Right atrium auricular region (tissue), 2 donors: Measurements from ENCODE around the gene PCED1B. TPM values are rescaled to one million over a fixed set of nuclear protein-coding genes. Genes with fewer than 3 reads are reported as not detected.

ENCODE experiments used
- DNase-seq: peaks from one replicate; pipeline ENCODE4 v3.0.0-alpha.2; 2019; ENCODE audit warnings: low spot score
- H3K27ac ChIP-seq, 2 donors: fragments of 200-600 bp; sonication (generic); 1 replicate in 1 of 2; 2 replicates in 1 of 2; pipeline ENCODE4 v1.5.1; 2016 to 2019
- H3K27me3 ChIP-seq, 2 donors: fragments of 200-600 bp; sonication (generic); one replicate each; pipeline versions ENCODE4 v1.5.1 to v1.6.0; 2017 to 2019
- H3K36me3 ChIP-seq: fragments of 200-600 bp; sonication (generic); one replicate; pipeline ENCODE4 v1.5.1; 2016
- H3K4me1 ChIP-seq, 2 donors: fragments of 200-600 bp; sonication (generic); one replicate each; pipeline versions ENCODE4 v1.5.1 to v1.6.0; 2017 to 2019
- H3K4me3 ChIP-seq, 2 donors: fragments of 200-600 bp; sonication (generic); 1 replicate in 1 of 2; 2 replicates in 1 of 2; pipeline ENCODE4 v1.5.1; 2017 to 2019; ENCODE audit warnings: mild to moderate bottlenecking in 1 of 2, moderate library complexity in 1 of 2
- H3K9me3 ChIP-seq, 2 donors: fragments of 200-600 bp; sonication (generic); one replicate each; pipeline ENCODE4 v1.5.1; 2019
- CTCF ChIP-seq, 2 donors: fragments of 200-600 bp; sonication (generic); IDR thresholded peaks; one replicate each; pipeline ENCODE4 v1.5.1; 2019; ENCODE audit warnings: antibody characterized with exemption in 2 of 2
- total RNA-seq, 2 donors: library from RNA; depleted of rRNA; stranded (reverse); fragments of >200 nt; gene quantifications; one replicate each; pipeline ENCODE4 v1.1.0, GENCODE V29; 2016

The PCED1B gene
- total RNA-seq, 2 donors from 2014 or later: 0.98 to 1.4 TPM

DNA sequence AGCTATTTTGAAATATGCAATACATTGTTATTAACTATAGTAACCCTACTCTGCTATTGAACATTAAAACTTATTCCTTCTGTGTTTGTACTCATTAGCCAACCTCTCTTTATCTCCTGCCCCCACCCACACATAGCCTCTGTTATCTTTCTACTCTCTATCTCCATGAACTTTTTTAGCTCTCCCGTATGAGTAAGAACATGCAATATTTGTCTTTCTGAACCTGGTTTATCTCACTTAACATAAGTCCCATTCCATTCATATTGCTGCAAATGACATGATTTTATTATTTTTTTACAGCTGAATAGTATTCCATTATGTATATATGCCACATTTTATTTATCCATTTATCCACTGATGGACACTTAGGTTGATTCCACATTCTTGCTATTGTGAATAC is 79.4 kb downstream of the PCED1B start:
- TF ChIP-seq CTCF (IDR thresholded peaks at IDR 0.05): no peak
- no peak overlapping the region for H3K27ac ChIP-seq
- no peak overlapping the region for H3K4me3 ChIP-seq
- no peak for DNase-seq
- H3K4me1 ChIP-seq: peaks cover 0 to 14% of the 10 kb centered on the region in 2 donors
- no peaks in the 10 kb centered on the region for H3K36me3 ChIP-seq
- peaks cover 0 to 6% of the 10 kb centered on the region in 2 donors for H3K9me3 ChIP-seq
- no peaks in the 10 kb centered on the region for H3K27me3 ChIP-seq

- no peaks in the 10 kb centered on the region for H3K36me3 ChIP-seq
- H3K27me3 ChIP-seq: no peaks in the 10 kb centered on the region
- H3K4me1 ChIP-seq: peaks cover 0 to 14% of the 10 kb centered on the region in 2 donors
- DNase-seq: no peak
- H3K27ac ChIP-seq: no peak overlapping the region
- no peak overlapping the region for H3K4me3 ChIP-seq
- no peak for TF ChIP-seq CTCF (IDR thresholded peaks at IDR 0.05)
- H3K9me3 ChIP-seq: peaks cover 0 to 6% of the 10 kb centered on the region in 2 donors
Observed at GRCh38 chr12:47159348-47159747, 79.9 kb downstream of the PCED1B start.

GRCh38 chr12:47160316-47161244 is 81.2 kb downstream of the PCED1B start:
- no peak overlapping the region for H3K4me3 ChIP-seq
- H3K27me3 ChIP-seq: no peaks in the 10 kb centered on the region
- no peak for TF ChIP-seq CTCF (IDR thresholded peaks at IDR 0.05)
- DNase-seq: no peak
- no peak overlapping the region for H3K27ac ChIP-seq
- peaks cover 0 to 6% of the 10 kb centered on the region in 2 donors for H3K9me3 ChIP-seq
- peaks cover 0 to 10% of the 10 kb centered on the region in 2 donors for H3K4me1 ChIP-seq
- H3K36me3 ChIP-seq: no peaks in the 10 kb centered on the region

GRCh38 chr12:47164116-47164515 is 84.7 kb downstream of the PCED1B start:
- no peak for DNase-seq
- Histone ChIP-seq H3K27me3 (no peaks in the 10 kb centered on the region), H3K4me3 (no peak overlapping the region), H3K27ac (no peak overlapping the region), H3K36me3 (no peaks in the 10 kb centered on the region), H3K4me1 (no peaks in the 10 kb centered on the region), H3K9me3 (peaks cover 0 to 6% of the 10 kb centered on the region in 2 donors)
- no peak for TF ChIP-seq CTCF (IDR thresholded peaks at IDR 0.05)

GRCh38 chr12:47164724-47165439 is 85.5 kb downstream of the PCED1B start:
- no peak for DNase-seq
- no peaks in the 10 kb centered on the region for H3K36me3 ChIP-seq
- H3K4me3 ChIP-seq: no peak overlapping the region
- H3K9me3 ChIP-seq: peaks cover 0 to 6% of the 10 kb centered on the region in 2 donors
- no peaks in the 10 kb centered on the region for H3K4me1 ChIP-seq
- no peak overlapping the region for H3K27ac ChIP-seq
- TF ChIP-seq CTCF (IDR thresholded peaks at IDR 0.05): no peak
- no peaks in the 10 kb centered on the region for H3K27me3 ChIP-seq
